HFFc6 (cell line): ENCODE data around the gene P2RY11. TPM values are rescaled to one million over a fixed set of nuclear protein-coding genes. Genes with fewer than 3 reads are reported as not detected.

Experiments
- DNase-seq: peaks from one replicate; pipeline ENCODE4 v3.0.0-alpha.2; 2018
- H3K27ac Mint-ChIP-seq: 2 replicates; pipeline ENCODE4 v1.8.0; 2020; ENCODE audit warnings: mild to moderate bottlenecking, mixed read lengths
- H3K27me3 Mint-ChIP-seq: 2 replicates; pipeline ENCODE4 v1.8.0; 2021; ENCODE audit warnings: mild to moderate bottlenecking, moderate library complexity, mixed read lengths; ENCODE audit not compliant: insufficient read depth
- H3K36me3 Mint-ChIP-seq: 2 replicates; pipeline ENCODE4 v1.8.0; 2021; ENCODE audit warnings: low read depth, mixed read lengths
- H3K4me1 Mint-ChIP-seq: 2 replicates; pipeline ENCODE4 v1.8.0; 2020; ENCODE audit warnings: low read depth, mixed read lengths
- H3K4me3 Mint-ChIP-seq: 2 replicates; pipeline ENCODE4 v1.8.0; 2020; ENCODE audit warnings: mild to moderate bottlenecking, moderate library complexity, mixed read lengths
- H3K9me3 Mint-ChIP-seq: 2 replicates; pipeline ENCODE4 v1.8.0; 2020; ENCODE audit warnings: mild to moderate bottlenecking, mixed read lengths
- total RNA-seq, 6 experiments: library from RNA; stranded (reverse); fragmentation: NEBNext Ultra II Directional; extraction: Animal tissue kit (Norgen Biotek cat#: 25700); gene quantifications; 2 replicates in 1 of 6; 3 replicates in 5 of 6; pipeline ENCODE4 v1.2.3, GENCODE V29; 2021
- TF ChIP-seq, protein P1 (sequence below): fragments of 200-600 bp; sonication (generic); IDR thresholded peaks from 2 replicates; pipeline ENCODE4 v1.5.0; 2021; ENCODE audit warnings: antibody characterized with exemption, mild to moderate bottlenecking

The P2RY11 gene
- total RNA-seq, 6 experiments from 2014 or later: 4.5 to 9.9 (median 5.4) TPM

DNA sequence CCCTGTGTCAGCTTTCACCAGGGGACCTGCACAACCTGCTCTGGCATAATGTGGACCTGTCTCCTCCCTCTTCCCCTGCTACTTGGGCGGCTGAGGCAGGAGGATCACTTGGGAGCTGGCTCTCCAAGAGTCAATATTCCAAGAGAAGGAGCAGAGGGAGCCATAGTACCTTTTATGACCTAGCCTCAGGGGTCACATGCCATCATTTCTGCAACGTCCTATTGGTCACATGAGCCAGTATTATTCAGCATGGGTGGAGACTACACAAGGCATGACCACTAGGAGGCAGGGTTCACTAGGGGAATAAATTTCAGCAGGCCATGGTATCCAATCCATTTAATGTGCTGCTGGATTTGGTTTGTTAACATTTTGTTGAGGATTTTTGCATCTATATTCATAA, 37.3 kb upstream of the P2RY11 start:
- Mint-ChIP-seq H3K4me3 (no peak overlapping the region), H3K4me1 (peaks cover 2% of the 10 kb centered on the region), H3K27me3 (peaks cover 25% of the 10 kb centered on the region), H3K36me3 (no peaks in the 10 kb centered on the region), H3K9me3 (peaks cover 4% of the 10 kb centered on the region; the same call in 1 of the 2 replicates), H3K27ac (no peak overlapping the region)
- DNase-seq: peak; percentile 40
- TF ChIP-seq, protein P1, sequence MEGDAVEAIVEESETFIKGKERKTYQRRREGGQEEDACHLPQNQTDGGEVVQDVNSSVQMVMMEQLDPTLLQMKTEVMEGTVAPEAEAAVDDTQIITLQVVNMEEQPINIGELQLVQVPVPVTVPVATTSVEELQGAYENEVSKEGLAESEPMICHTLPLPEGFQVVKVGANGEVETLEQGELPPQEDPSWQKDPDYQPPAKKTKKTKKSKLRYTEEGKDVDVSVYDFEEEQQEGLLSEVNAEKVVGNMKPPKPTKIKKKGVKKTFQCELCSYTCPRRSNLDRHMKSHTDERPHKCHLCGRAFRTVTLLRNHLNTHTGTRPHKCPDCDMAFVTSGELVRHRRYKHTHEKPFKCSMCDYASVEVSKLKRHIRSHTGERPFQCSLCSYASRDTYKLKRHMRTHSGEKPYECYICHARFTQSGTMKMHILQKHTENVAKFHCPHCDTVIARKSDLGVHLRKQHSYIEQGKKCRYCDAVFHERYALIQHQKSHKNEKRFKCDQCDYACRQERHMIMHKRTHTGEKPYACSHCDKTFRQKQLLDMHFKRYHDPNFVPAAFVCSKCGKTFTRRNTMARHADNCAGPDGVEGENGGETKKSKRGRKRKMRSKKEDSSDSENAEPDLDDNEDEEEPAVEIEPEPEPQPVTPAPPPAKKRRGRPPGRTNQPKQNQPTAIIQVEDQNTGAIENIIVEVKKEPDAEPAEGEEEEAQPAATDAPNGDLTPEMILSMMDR: peak; percentile 77

DNA sequence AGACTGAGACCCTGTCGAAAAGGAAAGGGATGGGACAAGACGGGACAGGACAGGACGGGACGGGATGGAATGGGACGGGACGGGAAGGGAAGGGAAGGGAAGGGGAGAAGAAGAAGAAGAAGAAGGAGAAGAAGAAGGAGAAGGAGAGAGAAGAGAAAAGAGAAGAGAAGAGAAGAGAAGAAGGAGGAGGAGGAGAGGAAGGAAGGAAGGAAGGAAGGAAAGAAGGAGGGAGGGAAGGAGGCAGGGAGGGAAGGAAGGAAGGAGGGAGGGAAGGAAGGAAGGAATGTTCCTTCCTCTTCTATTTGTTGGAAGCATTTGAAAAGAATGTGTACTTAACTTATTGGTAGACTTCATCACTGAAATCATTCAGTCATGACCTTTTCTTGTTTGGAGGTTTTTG, 35.0 kb upstream of the P2RY11 start:
- TF ChIP-seq, protein P1: no peak
- Mint-ChIP-seq H3K36me3 (no peaks in the 10 kb centered on the region), H3K27me3 (peaks cover 28% of the 10 kb centered on the region), H3K9me3 (peaks cover 4% of the 10 kb centered on the region; the same call in 1 of the 2 replicates), H3K4me1 (no peaks in the 10 kb centered on the region), H3K4me3 (no peak overlapping the region), H3K27ac (no peak overlapping the region)
- no peak for DNase-seq

DNA sequence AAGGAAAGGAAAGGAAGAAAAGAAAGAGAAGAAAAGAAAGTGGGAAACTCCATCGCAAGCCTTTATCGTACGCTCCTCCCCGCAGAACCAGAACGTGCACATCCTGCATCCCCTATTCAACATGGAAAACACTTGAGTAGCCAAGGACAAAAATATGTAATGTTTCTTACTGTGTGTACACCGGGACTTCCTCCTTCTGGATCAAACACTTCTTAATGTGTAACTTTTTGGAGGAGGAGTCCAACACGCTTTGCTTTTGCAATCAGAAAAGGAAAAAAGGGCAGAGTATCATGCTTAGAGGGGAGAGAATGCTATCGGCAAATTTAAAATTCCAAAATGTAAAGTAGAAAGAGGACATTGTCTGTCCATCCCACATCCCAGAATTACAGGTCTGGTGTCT, 33.2 kb upstream of the P2RY11 start:
- Mint-ChIP-seq H3K27me3 (peaks cover 24% of the 10 kb centered on the region), H3K9me3 (peaks cover 4% of the 10 kb centered on the region; the same call in 1 of the 2 replicates), H3K4me3 (no peak overlapping the region), H3K4me1 (no peaks in the 10 kb centered on the region), H3K36me3 (no peaks in the 10 kb centered on the region), H3K27ac (no peak overlapping the region)
- no peak for DNase-seq
- TF ChIP-seq, protein P1: no peak

DNA sequence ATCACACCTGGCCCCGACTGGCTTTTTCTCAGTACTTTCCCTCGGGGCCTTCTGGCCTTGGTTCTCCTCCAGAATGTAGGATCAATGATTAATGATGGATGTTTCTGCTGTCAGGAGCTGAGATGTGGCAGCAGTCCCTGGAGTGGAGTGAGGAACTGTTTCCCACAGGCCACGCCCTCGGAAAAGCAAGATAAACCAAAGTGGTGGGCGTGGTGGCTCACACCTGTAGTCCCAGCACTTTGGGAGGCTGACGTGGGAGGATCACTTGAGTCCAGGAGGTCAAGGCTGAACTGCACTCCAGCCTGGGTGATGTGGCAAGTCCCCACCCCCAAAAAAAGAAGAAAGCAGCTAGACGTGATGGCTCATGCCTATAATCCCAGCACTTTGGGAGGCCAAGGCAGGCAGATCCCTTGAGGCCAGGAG, 32.5 kb upstream of the P2RY11 start:
- Mint-ChIP-seq H3K4me1 (no peaks in the 10 kb centered on the region), H3K27ac (no peak overlapping the region), H3K9me3 (peaks cover 2% of the 10 kb centered on the region; the same call in 1 of the 2 replicates), H3K27me3 (peaks cover 25% of the 10 kb centered on the region), H3K36me3 (no peaks in the 10 kb centered on the region), H3K4me3 (no peak overlapping the region)
- TF ChIP-seq, protein P1: no peak
- no peak for DNase-seq

DNA sequence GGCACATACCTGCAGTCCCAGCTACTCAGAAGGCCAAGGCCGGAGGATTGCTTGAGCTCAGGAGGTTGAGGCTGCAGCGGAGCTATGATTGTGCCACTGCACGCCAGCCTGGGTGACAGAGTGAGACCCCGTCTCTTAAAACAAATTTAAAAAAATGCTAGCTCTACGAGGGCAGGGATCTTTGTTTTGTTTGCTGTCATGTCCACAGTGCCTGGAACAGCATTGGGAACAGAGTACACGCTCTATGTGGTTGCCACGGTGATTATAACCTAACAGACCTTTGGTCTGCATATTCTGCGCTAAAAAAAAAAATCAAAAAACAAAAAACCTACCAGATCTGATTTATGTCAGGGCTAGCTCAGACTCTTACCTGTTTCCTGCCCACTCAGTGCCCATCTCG, 27.6 kb upstream of the P2RY11 start:
- DNase-seq: no peak
- Mint-ChIP-seq H3K27ac (no peak overlapping the region), H3K9me3 (no peaks in the 10 kb centered on the region), H3K4me1 (no peaks in the 10 kb centered on the region), H3K27me3 (peaks cover 8% of the 10 kb centered on the region), H3K36me3 (no peaks in the 10 kb centered on the region), H3K4me3 (no peak overlapping the region)
- TF ChIP-seq, protein P1: no peak

DNA sequence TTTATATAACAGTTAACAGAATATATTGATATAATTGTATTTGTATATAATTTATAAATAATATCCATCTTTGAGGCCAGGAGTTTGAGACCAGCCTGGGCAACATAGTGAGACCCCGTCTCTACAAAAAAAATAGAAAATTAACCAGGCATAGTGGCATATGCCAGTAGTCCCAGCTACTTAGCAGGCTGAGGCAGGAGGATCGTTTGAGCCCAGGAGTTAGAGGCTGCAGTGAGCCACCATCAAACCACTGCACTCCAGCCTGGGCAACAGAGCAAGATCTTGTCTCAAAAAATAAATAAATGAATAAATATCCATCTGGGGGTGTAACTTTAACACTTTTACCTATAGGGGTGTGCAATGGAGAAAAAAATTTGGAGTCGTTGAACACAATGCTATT, 26.7 kb upstream of the P2RY11 start:
- no peaks in the 10 kb centered on the region for H3K9me3 Mint-ChIP-seq
- peaks cover 6% of the 10 kb centered on the region for H3K27me3 Mint-ChIP-seq

More for the DNA sequence above, 26.7 kb upstream of the P2RY11 start:
- H3K36me3 Mint-ChIP-seq: peaks cover under 1% of the 10 kb centered on the region
- no peak overlapping the region for H3K27ac Mint-ChIP-seq
- TF ChIP-seq, protein P1: no peak
- DNase-seq: no peak
- H3K4me1 Mint-ChIP-seq: no peaks in the 10 kb centered on the region
- peak overlapping the region; percentile 85; the same call in 1 of the 2 replicates for H3K4me3 Mint-ChIP-seq
